HepG2 (cell line): Measurements from ENCODE around the gene ADSS2. TPM values are rescaled to one million over a fixed set of nuclear protein-coding genes. Genes with fewer than 3 reads are reported as not detected.

Experiments used
- ATAC-seq: fragments of 200-7000 bp; cut with Tn5 transposase; 3 replicates; pipeline ENCODE4 v1.9.1; 2020; ENCODE audit warnings: mild to moderate bottlenecking, moderate library complexity
- Bru-seq: library from RNA; stranded (reverse); fragments of 400-500 nt; gene quantifications from one replicate; lab custom pipeline; 2021; lab: Mats Ljungman, UMichigan
- BruChase-seq, 2 experiments: library from RNA; stranded (reverse); fragments of 400-500 nt; gene quantifications; one replicate each; lab custom pipeline; 2021; lab: Mats Ljungman, UMichigan
- BruUV-seq: library from RNA; stranded (reverse); fragments of 400-500 nt; replicated peaks from 2 replicates; lab custom pipeline; 2021; lab: Mats Ljungman, UMichigan
- CTCF ChIA-PET: fragments of 300-600 bp; formaldehyde crosslinking; extraction: SDS; loops from one replicate; lab custom pipeline; 2021; ENCODE audit warnings: low total read pairs, inconsistent platforms, low intra/inter-chr PET ratio; lab: Yijun Ruan, JAX
- POLR2A ChIA-PET: fragments of 350-600 bp; sonication (Branson Sonifier 250); formaldehyde crosslinking; loops from one replicate; lab custom pipeline; 2020; ENCODE audit warnings: antibody characterized with exemption, inconsistent platforms; lab: Yijun Ruan, JAX
- DNase-seq: peaks from one replicate; pipeline ENCODE4 v3.0.0-alpha.2; 2015; ENCODE audit warnings: low spot score
- FAIRE-seq: peaks from 3 replicates; lab custom pipeline; 2011; peaks lifted over from hg19 to GRCh38; lab: Jason Lieb, UNC
- H2AFZ ChIP-seq: one replicate; pipeline ENCODE4 v1.6.1; 2011; ENCODE audit warnings: low read length, inconsistent platforms
- H3K27ac ChIP-seq: fragments of 300-600 bp; 3 replicates; pipeline ENCODE4 v1.8.0; 2011; ENCODE audit warnings: mixed run types, mild to moderate bottlenecking, mixed read lengths, low read length, inconsistent platforms; ENCODE audit not compliant: insufficient read depth; ENCODE audit errors: extremely low read length
- H3K27me3 ChIP-seq, 2 experiments: fragments of 200-600 bp in 1 of 2; 2 replicates in 1 of 2; 3 replicates in 1 of 2; pipeline versions ENCODE4 v1.6.0 to v1.8.0; 2011; ENCODE audit warnings: low read length in 2 of 2, mild to moderate bottlenecking in 2 of 2, moderate library complexity in 2 of 2, inconsistent platforms in 1 of 2; ENCODE audit not compliant: insufficient read depth in 2 of 2, control insufficient read depth in 1 of 2
- H3K36me3 ChIP-seq, 2 experiments: fragments of 200-600 bp in 1 of 2; replicated peaks in 1 of 2; 2 replicates in 1 of 2; 3 replicates in 1 of 2; pipeline versions ENCODE4 v1.5.1 to v1.8.0; 2011; ENCODE audit warnings: low read length in 2 of 2, inconsistent platforms in 1 of 2; ENCODE audit not compliant: insufficient read depth in 2 of 2, control insufficient read depth in 1 of 2
- H3K4me1 ChIP-seq: 2 replicates; pipeline ENCODE4 v1.5.1; 2012; ENCODE audit warnings: low read length, inconsistent platforms; ENCODE audit not compliant: insufficient read depth
- H3K4me2 ChIP-seq: 2 replicates; pipeline ENCODE4 v1.6.0; 2011; ENCODE audit warnings: low read depth, low read length, inconsistent platforms
- H3K4me3 ChIP-seq, 3 experiments: fragments of 200-600 bp in 1 of 3; sonication (generic), shearing (Covaris generic) in 1 of 3; replicated peaks in 1 of 3; 2 replicates each; pipeline ENCODE4 v1.5.1; 2011 to 2016; ENCODE audit warnings: low read length in 3 of 3, inconsistent platforms in 2 of 3, low read depth in 2 of 3, mild to moderate bottlenecking in 2 of 3, control low read depth in 1 of 3, mixed read lengths in 1 of 3; ENCODE audit not compliant: insufficient read depth in 1 of 3
- H3K79me2 ChIP-seq: one replicate; pipeline ENCODE4 v1.6.1; 2011; ENCODE audit warnings: low read length, inconsistent platforms; ENCODE audit not compliant: insufficient read depth
- H3K9ac ChIP-seq: 2 replicates; pipeline ENCODE4 v1.6.0; 2011; ENCODE audit warnings: mild to moderate bottlenecking, low read depth, low read length, inconsistent platforms; ENCODE audit not compliant: insufficient read depth
- H3K9me3 ChIP-seq: 2 replicates; pipeline ENCODE4 v1.5.1; 2012; ENCODE audit warnings: mild to moderate bottlenecking, low read length
- H4K20me1 ChIP-seq: 2 replicates; pipeline ENCODE4 v1.6.0; 2011; ENCODE audit warnings: inconsistent platforms, mild to moderate bottlenecking, low read length, moderate library complexity; ENCODE audit not compliant: insufficient read depth
- FOXK1 ChIP-seq: sonication (generic); formaldehyde crosslinking; IDR thresholded peaks from 2 replicates; pipeline ENCODE4 v1.4.0; 2020; ENCODE audit warnings: low read depth, missing genetic modification reagents, borderline replicate concordance
- HOXA9 ChIP-seq: sonication (generic); formaldehyde crosslinking; IDR thresholded peaks from 2 replicates; pipeline ENCODE4 v1.8.1; 2022; ENCODE audit warnings: missing genetic modification reagents, mild to moderate bottlenecking, moderate library complexity, borderline replicate concordance
- SCMH1 ChIP-seq: sonication (generic); formaldehyde crosslinking; IDR thresholded peaks from 2 replicates; pipeline ENCODE4 v1.9.0; 2021; ENCODE audit warnings: missing genetic modification reagents, mild to moderate bottlenecking, borderline replicate concordance
- ZNF121 ChIP-seq: sonication (generic); formaldehyde crosslinking; IDR thresholded peaks from 2 replicates; pipeline ENCODE4 v1.5.0; 2020; ENCODE audit warnings: mild to moderate bottlenecking, missing genetic modification reagents
- ZNF18 ChIP-seq: sonication (generic); formaldehyde crosslinking; IDR thresholded peaks from 2 replicates; pipeline ENCODE4 v1.8.0; 2022; ENCODE audit warnings: mild to moderate bottlenecking, missing genetic modification reagents; ENCODE audit not compliant: insufficient replicate concordance
- ZNF20 ChIP-seq: sonication (generic); formaldehyde crosslinking; IDR thresholded peaks from 2 replicates; pipeline ENCODE4 v1.4.0; 2020; ENCODE audit warnings: mild to moderate bottlenecking, moderate library complexity, missing genetic modification reagents
- ZNF274 ChIP-seq: sonication (generic); formaldehyde crosslinking; IDR thresholded peaks from 2 replicates; pipeline ENCODE4 v1.5.1; 2020; ENCODE audit warnings: mild to moderate bottlenecking, missing genetic modification reagents
- ZNF367 ChIP-seq: sonication (generic); formaldehyde crosslinking; IDR thresholded peaks from 2 replicates; pipeline ENCODE4 v1.4.0; 2020; ENCODE audit warnings: missing genetic modification reagents, borderline replicate concordance
- ZNF550 ChIP-seq: sonication (generic); formaldehyde crosslinking; IDR thresholded peaks from 2 replicates; pipeline ENCODE4 v1.4.0; 2020; ENCODE audit warnings: mild to moderate bottlenecking, missing genetic modification reagents, borderline replicate concordance
- ZNF629 ChIP-seq: sonication (generic); formaldehyde crosslinking; conservative IDR thresholded peaks from 2 replicates; pipeline ENCODE4 v1.5.0; 2020; ENCODE audit warnings: missing genetic modification reagents
- ZNF776 ChIP-seq: sonication (generic); formaldehyde crosslinking; IDR thresholded peaks from 2 replicates; pipeline ENCODE4 v1.4.0; 2020; ENCODE audit warnings: mild to moderate bottlenecking, missing genetic modification reagents
- WGBS: methylation state at CpG from one replicate; pipeline ENCODE4 v1.1.6; 2017; ENCODE audit warnings: low lambda C conversion rate; 5-methylcytosine and 5-hydroxymethylcytosine counted together
- in situ Hi-C: cut with HindIII; loops from 2 replicates; pipeline ENCODE4 v1.10.0; 2017; ENCODE audit warnings: low pct_unique_long_range_greater_than_20kb; ENCODE audit not compliant: extremely low pct_ligation_motif_present
- intact Hi-C: fragments of 100-400 bp; cut with micrococcal nuclease; formaldehyde crosslinking; loops from one replicate; pipeline ENCODE4 v1.10.0; 2022; ENCODE audit not compliant: unreplicated experiment
- long read RNA-seq, 2 experiments: library from RNA in 1 of 2; library from polyadenylated mRNA in 1 of 2; stranded (forward) in 1 of 2; unstranded in 1 of 2; transcript quantifications; one replicate each; pipeline ENCODE4 v2.0.0, GENCODE V29; 2019 to 2022
- polyA minus RNA-seq, 3 experiments: library from RNA; depleted of rRNA, polyadenylated mRNA; stranded (reverse); fragments of >200 nt; gene quantifications; 2 replicates each; pipeline ENCODE4 v1.2.3, GENCODE V29; 2011; ENCODE audit warnings: low replicate concordance in 1 of 3
- polyA plus RNA-seq, 8 experiments: library from polyadenylated mRNA; depleted of rRNA in 3 of 8; stranded (reverse) in 7 of 8; unstranded in 1 of 8; fragments of >200 nt; fragmentation: Illumina TruSeq in 4 of 8; extraction: Trizol in 4 of 8; gene quantifications; 2 replicates each; pipeline versions ENCODE4 v1.2.1 to v1.2.3, GENCODE V29; 2011 to 2016; ENCODE audit warnings: low read depth in 4 of 8, missing spikeins in 1 of 8, mixed read lengths in 1 of 8; ENCODE audit not compliant: insufficient read depth in 1 of 8
- total RNA-seq, 5 experiments: library from RNA; depleted of rRNA; stranded (reverse); fragments of >200 nt; fragmentation: Illumina TruSeq; extraction: Trizol; gene quantifications; 2 replicates each; pipeline ENCODE4 v1.2.3, GENCODE V29; 2016; ENCODE audit warnings: low read depth in 1 of 5
- TF ChIP-seq, protein P1 (sequence below): sonication (generic); formaldehyde crosslinking; conservative IDR thresholded peaks from 2 replicates; pipeline ENCODE4 v1.8.0; 2022; ENCODE audit warnings: mild to moderate bottlenecking, moderate library complexity, missing genetic modification reagents
- TF ChIP-seq, protein P2 (sequence below): sonication (generic); formaldehyde crosslinking; conservative IDR thresholded peaks from 2 replicates; pipeline ENCODE4 v1.4.0; 2020; ENCODE audit warnings: missing genetic modification reagents

ADSS2 gene
- total RNA-seq (2016; rRNA removed; fragmentation: Illumina TruSeq; extraction: Trizol) (43.4 and 63.3 TPM in 2 replicates), polyA plus RNA-seq (2011; rRNA removed) (11.7 and 15.1 TPM in 2 replicates), polyA minus RNA-seq (2011; rRNA and poly(A)+ RNA removed; ENCODE audit: low replicate concordance) (6.8 and 9.4 TPM in 2 replicates), Bru-seq, nascent RNA (percentile 82 among the genes with signal in this experiment), BruChase-seq, experiment 1, labeled RNA remaining after a 6-hour chase (percentile 77 among the genes with signal in this experiment), BruChase-seq, experiment 2, labeled RNA remaining after a 2-hour chase (percentile 78 among the genes with signal in this experiment)
- total RNA-seq (2016; cell fraction: cytosol; rRNA removed; fragmentation: Illumina TruSeq; extraction: Trizol; ENCODE audit: low read depth), result 11.6 and 14.5 TPM in 2 replicates
- total RNA-seq (2016; cell fraction: insoluble cytoplasmic fraction; rRNA removed; fragmentation: Illumina TruSeq; extraction: Trizol), result 47.0 and 64.0 TPM in 2 replicates
- total RNA-seq (2016; cell fraction: membrane; rRNA removed; fragmentation: Illumina TruSeq; extraction: Trizol), result 23.6 and 26.8 TPM in 2 replicates
- total RNA-seq (2016; cell fraction: nucleus; rRNA removed; fragmentation: Illumina TruSeq; extraction: Trizol), result 27.5 and 30.7 TPM in 2 replicates
- polyA plus RNA-seq (2011; cell fraction: cytosol; rRNA removed), result 7.7 and 10.1 TPM in 2 replicates
- 5.4 and 8.1 TPM in 2 replicates for polyA plus RNA-seq (2011; cell fraction: nucleus; rRNA removed)
- 21.7 and 29.2 TPM in 2 replicates for polyA plus RNA-seq (2012)
- 5.4 and 6.0 TPM in 2 replicates for polyA plus RNA-seq (2016; cell fraction: cytosol; fragmentation: Illumina TruSeq; extraction: Trizol; ENCODE audit: low read depth)
- 54.5 and 59.4 TPM in 2 replicates for polyA plus RNA-seq (2016; cell fraction: insoluble cytoplasmic fraction; fragmentation: Illumina TruSeq; extraction: Trizol; ENCODE audit: low read depth)
- polyA plus RNA-seq (2016; cell fraction: membrane; fragmentation: Illumina TruSeq; extraction: Trizol; ENCODE audit: low read depth), result 12.4 and 14.9 TPM in 2 replicates
- 30.0 and 30.6 TPM in 2 replicates for polyA plus RNA-seq (2016; cell fraction: nucleus; fragmentation: Illumina TruSeq; extraction: Trizol; ENCODE audit: insufficient read depth, low read depth)
- 14.9 and 15.1 TPM in 2 replicates for polyA minus RNA-seq (2011; cell fraction: cytosol; rRNA and poly(A)+ RNA removed)
- 27.2 and 30.6 TPM in 2 replicates for polyA minus RNA-seq (2011; cell fraction: nucleus; rRNA and poly(A)+ RNA removed)
- long read RNA-seq, experiment 1, transcript ADSS-201 (13 exons, 2,780 nt), result major isoform, 35 of 48 reads
- long read RNA-seq, experiment 1, partial matches to known transcripts, result 11 of 48 reads
- long read RNA-seq, experiment 1, other reads (novel, unspliced or antisense), result 2 of 48 reads
- long read RNA-seq, experiment 2, transcript ADSS-201 (13 exons, 2,780 nt), result major isoform, 13 of 47 reads
- long read RNA-seq, experiment 2, partial matches to known transcripts, result 6 of 47 reads
- long read RNA-seq, experiment 2, other reads (novel, unspliced or antisense), result 28 of 47 reads

DNA sequence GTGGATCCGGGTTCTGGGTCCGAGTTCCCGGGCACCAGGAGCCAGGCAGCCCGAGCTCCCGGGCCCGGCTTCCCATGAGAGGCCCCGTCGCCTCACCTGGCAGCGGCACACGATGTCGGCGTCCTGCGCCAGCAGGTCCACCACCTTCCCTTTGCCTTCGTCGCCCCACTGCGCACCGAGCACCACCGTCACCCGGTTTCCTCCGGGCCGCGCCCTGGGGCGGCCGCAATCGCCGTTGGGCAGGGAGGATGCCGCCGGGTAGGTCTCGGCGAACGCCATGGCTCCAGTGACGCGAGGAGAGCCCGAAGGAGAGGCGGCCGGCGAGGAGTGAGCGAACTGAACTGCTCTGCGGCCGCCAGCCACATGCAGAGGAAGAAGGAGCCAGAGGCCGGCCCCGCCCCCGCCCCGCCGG lies at the start of gene ADSS2:
Gene ADSS2, minus strand, starts transcription at position 371 of the 412 bp plus-strand sequence. Its CDS starts 92 bp downstream, at position 279.
- Histone ChIP-seq H3K9me3 (no peaks in the 10 kb centered on the region), H3K36me3 (peaks cover 0 to 1% of the 10 kb centered on the region in 2 experiments; a peak in 1 of 5 replicates), H3K4me1 (peaks cover 48% of the 10 kb centered on the region), H3K27me3 (no peaks in the 10 kb centered on the region; a peak in 2 of 5 replicates), H3K27ac (peak within 1 kb of the TSS; percentile 93), H3K79me2 (peaks cover 44% of the 10 kb centered on the region), H4K20me1 (no peaks in the 10 kb centered on the region), H3K4me2 (peak within 1 kb of the TSS; percentile 91), H2AFZ (peak within 1 kb of the TSS; percentile 99), H3K4me3 (peak within 1 kb of the TSS; percentile 70 to 97 (median 90)), H3K9ac (peak within 1 kb of the TSS; percentile 88)
- DNase-seq (no peak), FAIRE-seq (no peak), ATAC-seq (no peak)
- intact Hi-C loops (loop anchor here (1.0 to 10.0 kb wide), 4 partner anchors 127 to 397 kb away; partner anchors contain the start of genes COX20 and ZBTB18), in situ Hi-C loops (loop anchor here (10.0 kb wide), 1 partner anchor 203 kb away; the partner anchor contains the start of gene DESI2)
- ChIA-PET CTCF (no interaction called here), POLR2A (interaction anchor here (1.2 kb wide), 1 partner anchor 1196 kb away, joined by 3 read pairs; the partner anchor contains the start of gene SDCCAG8)
- WGBS, result 0% methylated on average over 5 of the region's 45 CpGs
- no TSS peak for BruUV-seq
- peak; percentile 55; the same call in 1 of the 2 replicates for TF ChIP-seq ZNF274 (CRISPR knock-in tag)
- 0 out of 2 replicates have a peak, but pooled peaks have one; percentile 44 for TF ChIP-seq ZNF20
- no peak; the same call in 1 of the 2 replicates for TF ChIP-seq ZNF367 (CRISPR knock-in tag)
- TF ChIP-seq ZNF629 (CRISPR knock-in tag), result no peak
- no peak for TF ChIP-seq FOXK1 (CRISPR knock-in tag)
- no peak for TF ChIP-seq ZNF121 (CRISPR knock-in tag)
- TF ChIP-seq HOXA9 (CRISPR knock-in tag), result peak; percentile 80; the same call in 1 of the 2 replicates
- TF ChIP-seq, protein P1, sequence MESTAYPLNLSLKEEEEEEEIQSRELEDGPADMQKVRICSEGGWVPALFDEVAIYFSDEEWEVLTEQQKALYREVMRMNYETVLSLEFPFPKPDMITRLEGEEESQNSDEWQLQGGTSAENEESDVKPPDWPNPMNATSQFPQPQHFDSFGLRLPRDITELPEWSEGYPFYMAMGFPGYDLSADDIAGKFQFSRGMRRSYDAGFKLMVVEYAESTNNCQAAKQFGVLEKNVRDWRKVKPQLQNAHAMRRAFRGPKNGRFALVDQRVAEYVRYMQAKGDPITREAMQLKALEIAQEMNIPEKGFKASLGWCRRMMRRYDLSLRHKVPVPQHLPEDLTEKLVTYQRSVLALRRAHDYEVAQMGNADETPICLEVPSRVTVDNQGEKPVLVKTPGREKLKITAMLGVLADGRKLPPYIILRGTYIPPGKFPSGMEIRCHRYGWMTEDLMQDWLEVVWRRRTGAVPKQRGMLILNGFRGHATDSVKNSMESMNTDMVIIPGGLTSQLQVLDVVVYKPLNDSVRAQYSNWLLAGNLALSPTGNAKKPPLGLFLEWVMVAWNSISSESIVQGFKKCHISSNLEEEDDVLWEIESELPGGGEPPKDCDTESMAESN (CRISPR knock-in tag), result peak; percentile 70
- TF ChIP-seq ZNF18 (CRISPR knock-in tag), result peak; percentile 77
- TF ChIP-seq ZNF550, result no peak
- TF ChIP-seq, protein P2, sequence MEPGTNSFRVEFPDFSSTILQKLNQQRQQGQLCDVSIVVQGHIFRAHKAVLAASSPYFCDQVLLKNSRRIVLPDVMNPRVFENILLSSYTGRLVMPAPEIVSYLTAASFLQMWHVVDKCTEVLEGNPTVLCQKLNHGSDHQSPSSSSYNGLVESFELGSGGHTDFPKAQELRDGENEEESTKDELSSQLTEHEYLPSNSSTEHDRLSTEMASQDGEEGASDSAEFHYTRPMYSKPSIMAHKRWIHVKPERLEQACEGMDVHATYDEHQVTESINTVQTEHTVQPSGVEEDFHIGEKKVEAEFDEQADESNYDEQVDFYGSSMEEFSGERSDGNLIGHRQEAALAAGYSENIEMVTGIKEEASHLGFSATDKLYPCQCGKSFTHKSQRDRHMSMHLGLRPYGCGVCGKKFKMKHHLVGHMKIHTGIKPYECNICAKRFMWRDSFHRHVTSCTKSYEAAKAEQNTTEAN (CRISPR knock-in tag), result peak; percentile 15; the same call in 1 of the 2 replicates
- TF ChIP-seq ZNF776 (CRISPR knock-in tag), result 0 out of 2 replicates have a peak, but pooled peaks have one; percentile 56
- no peak for TF ChIP-seq SCMH1
